A549 treated with CpdA at 1 μM for 4 hours (cell line): ENCODE data around the gene TMEM72. TPM values are rescaled to one million over a fixed set of nuclear protein-coding genes. Genes with fewer than 3 reads are reported as not detected.

Source experiments
- total RNA-seq: library from RNA; stranded (reverse); fragments of 200-300 nt; extraction: Qiagen RNA extraction; gene quantifications from 5 replicates; pipeline ENCODE4 v1.2.3, GENCODE V29; 2022; ENCODE audit warnings: low read depth

TMEM72 gene
- total RNA-seq, result not detected in 5 replicates

GRCh38 chr10:44911081-44911540 is at the start of gene TMEM72:
Gene TMEM72 (plus strand): TSS chr10:44911337. CDS start chr10:44911513, 176 bp downstream.

GRCh38 chr10:44959247-44960087 is 48.3 kb downstream of the TMEM72 start, which contains the start of gene RASSF4:
Gene RASSF4 (plus strand): TSS chr10:44959802. CDS start chr10:44970203, 10,401 bp downstream.

DNA sequence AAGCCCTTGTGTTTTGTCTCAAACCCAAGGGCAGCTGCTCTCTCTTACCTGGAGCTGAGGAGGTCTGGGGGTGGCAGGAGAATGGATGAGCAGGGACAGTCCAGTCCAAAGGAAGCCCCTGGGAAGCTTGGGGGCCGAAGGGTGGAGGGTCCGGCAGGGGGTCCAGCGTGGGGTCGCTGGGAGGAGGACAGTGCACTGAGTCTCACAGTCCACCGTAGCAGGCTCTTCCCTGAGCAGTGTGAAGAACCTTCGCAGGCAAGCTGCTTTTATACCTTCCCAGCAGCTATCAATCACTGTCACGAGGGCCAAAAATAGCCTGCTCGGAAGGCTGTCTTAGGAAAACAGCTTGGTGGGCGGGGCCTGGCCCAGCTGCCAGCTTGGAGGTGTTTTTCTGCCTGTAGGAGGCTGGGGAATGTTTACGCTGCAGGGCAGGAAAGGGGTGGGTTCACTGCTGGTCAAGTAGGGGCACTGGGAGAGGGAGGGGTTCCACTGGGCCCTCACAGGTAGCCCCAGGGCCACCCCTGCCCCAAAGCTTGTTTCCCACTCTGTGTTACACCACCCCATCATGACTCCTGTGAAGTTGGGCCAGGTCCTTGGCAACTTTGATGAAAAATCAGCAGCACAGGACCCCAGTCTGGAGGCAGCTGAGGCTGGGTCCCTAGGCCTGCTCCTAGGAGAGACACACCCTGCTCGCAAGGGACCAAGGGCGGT is 67.6 kb downstream of the TMEM72 start, which contains the start of gene DEPP1:
DEPP1 (minus strand) TSS at position 240 of the 711 bp plus-strand sequence. CDS start 779 bp downstream, outside the sequence.

Other genes with a start within 250 kb of the TMEM72 start
- 1.1 to 1.7 TPM (median 1.3 TPM) in 5 replicates for gene RASSF4, start 48.5 kb downstream of the TMEM72 start, total RNA-seq
- 1.3 to 1.8 TPM (median 1.4 TPM) in 5 replicates for gene DEPP1, start 67.5 kb downstream of the TMEM72 start, total RNA-seq
- gene ZNF22, start 89.6 kb downstream of the TMEM72 start, total RNA-seq, result 5.4 to 6.4 TPM (median 5.9 TPM) in 5 replicates